WTC11 (cell line): ENCODE results near the gene TMEM82.

ENCODE experiments used
- CTCF ChIP-seq: fragments of 200-600 bp; IDR thresholded peaks from 2 replicates; pipeline ENCODE4 v1.8.0; 2022; ENCODE audit warnings: antibody characterized with exemption
- TCF7 ChIP-seq: sonication (generic); formaldehyde crosslinking; IDR thresholded peaks from 2 replicates; pipeline ENCODE4 v1.8.0; 2022; ENCODE audit warnings: mild to moderate bottlenecking, low read depth, missing genetic modification reagents, moderate library complexity
- USF2 ChIP-seq: sonication (generic); formaldehyde crosslinking; IDR thresholded peaks from 2 replicates; pipeline ENCODE4 v1.8.1; 2023; ENCODE audit warnings: mild to moderate bottlenecking, missing genetic modification reagents, moderate library complexity
- ZBTB43 ChIP-seq: sonication (generic); formaldehyde crosslinking; IDR thresholded peaks from 2 replicates; pipeline ENCODE4 v1.8.1; 2023; ENCODE audit warnings: mild to moderate bottlenecking, missing genetic modification reagents

GRCh38 chr1:15756143-15757015 lies 14.1 kb downstream of the TMEM82 start:
- TF ChIP-seq CTCF = no peak
- no peak for TF ChIP-seq USF2 (CRISPR knock-in tag)
- TF ChIP-seq ZBTB43 = no peak
- TF ChIP-seq TCF7 = no peak
